Osteocyte (in vitro differentiated cells): ENCODE results near the gene HOXA10. TPM values are rescaled to one million over a fixed set of nuclear protein-coding genes. Genes with fewer than 3 reads are reported as not detected.

Experiments used
- DNase-seq: peaks from one replicate; pipeline ENCODE4 v3.0.0; 2021; ENCODE audit warnings: mixed read lengths; ENCODE audit not compliant: unreplicated experiment; ENCODE audit errors: extremely low spot score
- H3K27ac Mint-ChIP-seq: one replicate; pipeline ENCODE4 v1.8.0; 2021; ENCODE audit warnings: mild to moderate bottlenecking, mixed read lengths; ENCODE audit not compliant: unreplicated experiment
- H3K27me3 Mint-ChIP-seq: one replicate; pipeline ENCODE4 v1.8.0; 2021; ENCODE audit warnings: mixed read lengths; ENCODE audit not compliant: unreplicated experiment
- H3K36me3 Mint-ChIP-seq: one replicate; pipeline ENCODE4 v1.8.0; 2021; ENCODE audit warnings: mixed read lengths; ENCODE audit not compliant: unreplicated experiment
- H3K4me1 Mint-ChIP-seq: one replicate; pipeline ENCODE4 v1.8.0; 2021; ENCODE audit warnings: mixed read lengths; ENCODE audit not compliant: unreplicated experiment
- H3K4me3 Mint-ChIP-seq: one replicate; pipeline ENCODE4 v1.8.0; 2021; ENCODE audit warnings: mild to moderate bottlenecking, moderate library complexity, mixed read lengths; ENCODE audit not compliant: unreplicated experiment
- H3K9me3 Mint-ChIP-seq: one replicate; pipeline ENCODE4 v1.8.0; 2021; ENCODE audit warnings: mixed read lengths; ENCODE audit not compliant: unreplicated experiment
- total RNA-seq: library from RNA; stranded (reverse); gene quantifications from 2 replicates; pipeline ENCODE4 v1.2.1, GENCODE V29; 2021
- TF ChIP-seq, protein P1 (sequence below): fragments of 200-600 bp; sonication (generic); IDR thresholded peaks from 2 replicates; pipeline ENCODE4 v1.5.0; 2021; ENCODE audit warnings: antibody characterized with exemption, mild to moderate bottlenecking, moderate library complexity

The HOXA10 gene
- total RNA-seq, 1 donor from 2014 or later = not detected

DNA sequence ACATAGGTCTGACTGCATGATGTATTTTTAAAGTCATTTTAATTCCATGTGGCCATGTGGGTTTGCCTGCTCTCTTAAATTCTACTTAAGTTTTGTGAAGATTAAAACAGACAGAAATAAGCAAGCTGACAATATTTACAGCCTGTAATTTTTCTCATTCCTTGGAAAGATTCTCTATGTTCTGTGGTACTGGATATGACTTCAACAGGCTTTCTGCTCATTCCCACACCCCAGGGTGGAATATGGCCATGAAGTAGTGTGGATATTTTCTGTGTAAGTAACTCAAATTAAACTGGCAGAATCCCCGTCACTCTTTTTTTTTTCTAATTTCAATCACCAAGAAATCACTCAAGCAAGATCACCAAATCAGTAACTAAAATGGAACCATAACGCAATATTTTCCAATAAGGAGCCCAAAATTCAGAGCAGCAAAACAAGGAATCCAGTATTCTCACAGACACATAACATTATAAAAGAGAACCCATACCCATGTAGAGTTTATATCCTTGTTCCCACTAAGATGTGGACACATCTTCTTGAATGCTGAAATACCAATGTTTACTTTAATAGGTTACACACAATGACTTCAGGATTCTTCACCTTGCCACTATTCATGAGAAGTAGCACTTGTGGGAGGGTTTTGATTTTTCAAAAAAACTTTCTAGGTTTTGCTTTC is 36.3 kb downstream of the HOXA10 start:
- Mint-ChIP-seq H3K4me1 (peaks cover 7% of the 10 kb centered on the region), H3K27ac (no peak overlapping the region), H3K9me3 (no peaks in the 10 kb centered on the region), H3K36me3 (no peaks in the 10 kb centered on the region), H3K27me3 (peaks cover 97% of the 10 kb centered on the region), H3K4me3 (no peak overlapping the region)
- TF ChIP-seq, protein P1, sequence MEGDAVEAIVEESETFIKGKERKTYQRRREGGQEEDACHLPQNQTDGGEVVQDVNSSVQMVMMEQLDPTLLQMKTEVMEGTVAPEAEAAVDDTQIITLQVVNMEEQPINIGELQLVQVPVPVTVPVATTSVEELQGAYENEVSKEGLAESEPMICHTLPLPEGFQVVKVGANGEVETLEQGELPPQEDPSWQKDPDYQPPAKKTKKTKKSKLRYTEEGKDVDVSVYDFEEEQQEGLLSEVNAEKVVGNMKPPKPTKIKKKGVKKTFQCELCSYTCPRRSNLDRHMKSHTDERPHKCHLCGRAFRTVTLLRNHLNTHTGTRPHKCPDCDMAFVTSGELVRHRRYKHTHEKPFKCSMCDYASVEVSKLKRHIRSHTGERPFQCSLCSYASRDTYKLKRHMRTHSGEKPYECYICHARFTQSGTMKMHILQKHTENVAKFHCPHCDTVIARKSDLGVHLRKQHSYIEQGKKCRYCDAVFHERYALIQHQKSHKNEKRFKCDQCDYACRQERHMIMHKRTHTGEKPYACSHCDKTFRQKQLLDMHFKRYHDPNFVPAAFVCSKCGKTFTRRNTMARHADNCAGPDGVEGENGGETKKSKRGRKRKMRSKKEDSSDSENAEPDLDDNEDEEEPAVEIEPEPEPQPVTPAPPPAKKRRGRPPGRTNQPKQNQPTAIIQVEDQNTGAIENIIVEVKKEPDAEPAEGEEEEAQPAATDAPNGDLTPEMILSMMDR = no peak
- DNase-seq = no peak

DNA sequence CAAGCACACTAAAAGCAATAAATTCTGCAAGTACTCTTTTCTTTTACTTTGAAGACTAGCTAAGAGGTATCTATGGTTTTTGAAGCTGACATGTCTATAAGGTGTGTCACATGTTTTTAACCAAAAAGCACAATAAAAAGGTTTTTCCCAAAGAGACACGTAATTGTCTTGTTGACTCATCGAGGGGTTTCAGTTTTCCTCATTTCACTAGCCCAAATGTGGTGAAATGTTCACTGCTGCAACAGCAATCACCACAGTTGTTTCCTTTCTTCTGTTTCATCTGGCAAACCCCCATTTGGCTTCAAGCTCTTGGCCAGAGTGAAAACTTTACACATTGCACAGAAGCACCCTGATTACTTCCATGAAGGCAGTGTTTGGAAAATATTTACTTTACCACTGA is 39.7 kb downstream of the HOXA10 start:
- Mint-ChIP-seq H3K9me3 (no peaks in the 10 kb centered on the region), H3K4me3 (no peak overlapping the region), H3K27ac (no peak overlapping the region), H3K4me1 (peaks cover 2% of the 10 kb centered on the region), H3K27me3 (peaks cover 89% of the 10 kb centered on the region), H3K36me3 (no peaks in the 10 kb centered on the region)
- TF ChIP-seq, protein P1 = no peak
- DNase-seq = no peak

GRCh38 chr7:27133409-27134231 is 40.5 kb downstream of the HOXA10 start:
- H3K9me3 Mint-ChIP-seq = no peaks in the 10 kb centered on the region
- H3K27ac Mint-ChIP-seq = no peak overlapping the region
- peaks cover 90% of the 10 kb centered on the region for H3K27me3 Mint-ChIP-seq
- peaks cover 2% of the 10 kb centered on the region for H3K4me1 Mint-ChIP-seq
- H3K36me3 Mint-ChIP-seq = no peaks in the 10 kb centered on the region
- H3K4me3 Mint-ChIP-seq = no peak overlapping the region
- no peak for DNase-seq
- TF ChIP-seq, protein P1 = no peak

DNA sequence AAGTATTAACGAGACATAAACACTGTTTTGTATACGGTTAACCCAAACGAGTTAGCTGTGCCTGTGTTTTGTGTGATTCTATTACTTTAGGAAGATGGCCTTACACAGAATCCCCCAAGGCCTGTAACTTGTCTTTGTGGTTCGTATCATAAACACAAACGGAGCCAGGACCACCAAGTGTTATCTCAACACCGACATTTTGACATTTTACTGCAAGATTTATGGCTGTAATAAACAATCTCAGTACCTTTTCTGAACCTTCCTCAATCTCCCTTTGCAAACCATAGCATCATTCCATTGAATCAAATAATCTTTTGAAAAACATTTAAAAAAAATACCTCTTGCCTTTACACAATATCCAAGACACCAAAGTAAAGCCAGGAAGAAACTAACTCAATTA is 41.1 kb downstream of the HOXA10 start:
- peaks cover 2% of the 10 kb centered on the region for H3K4me1 Mint-ChIP-seq
- H3K27me3 Mint-ChIP-seq = peaks cover 90% of the 10 kb centered on the region
- no peaks in the 10 kb centered on the region for H3K36me3 Mint-ChIP-seq
- H3K27ac Mint-ChIP-seq = no peak overlapping the region
- TF ChIP-seq, protein P1 = no peak
- H3K4me3 Mint-ChIP-seq = no peak overlapping the region
- H3K9me3 Mint-ChIP-seq = no peaks in the 10 kb centered on the region
- no peak for DNase-seq

GRCh38 chr7:27132214-27132613 is 41.9 kb downstream of the HOXA10 start:
- H3K9me3 Mint-ChIP-seq = no peaks in the 10 kb centered on the region
- H3K27ac Mint-ChIP-seq = no peak overlapping the region
- H3K27me3 Mint-ChIP-seq = peaks cover 90% of the 10 kb centered on the region
- H3K36me3 Mint-ChIP-seq = no peaks in the 10 kb centered on the region
- TF ChIP-seq, protein P1 = no peak
- DNase-seq = no peak
- peaks cover 2% of the 10 kb centered on the region for H3K4me1 Mint-ChIP-seq
- H3K4me3 Mint-ChIP-seq = no peak overlapping the region
